Muscle of leg (tissue), 11 donors: ENCODE data around the gene EYS. TPM values are rescaled to one million over a fixed set of nuclear protein-coding genes. Genes with fewer than 3 reads are reported as not detected.
"Not testable (repeated sequence)": the region's sequence is repeated elsewhere in the genome, so short reads cannot be mapped to it uniquely, and the experiment has no call there.

Source experiments
- DNase-seq: peaks from one replicate; pipeline ENCODE4 v3.0.0; 2013
- H3K27ac ChIP-seq: one replicate; pipeline ENCODE4 v1.5.1; 2013; ENCODE audit warnings: mild to moderate bottlenecking, low read length, control low read depth
- H3K27me3 ChIP-seq: one replicate; pipeline ENCODE4 v1.6.1; 2013; ENCODE audit warnings: low read length; ENCODE audit not compliant: control insufficient read depth, insufficient read depth
- H3K36me3 ChIP-seq: one replicate; pipeline ENCODE4 v1.6.1; 2013; ENCODE audit warnings: low read length; ENCODE audit not compliant: control insufficient read depth, insufficient read depth
- H3K4me1 ChIP-seq: one replicate; pipeline ENCODE4 v1.6.1; 2013; ENCODE audit warnings: low read length; ENCODE audit not compliant: control insufficient read depth, insufficient read depth
- H3K4me3 ChIP-seq: one replicate; pipeline ENCODE4 v1.5.1; 2013; ENCODE audit warnings: low read length, control low read depth
- H3K9me3 ChIP-seq: replicated peaks from 2 replicates; pipeline ENCODE4 v1.6.1; 2013; ENCODE audit warnings: low read depth, low read length; ENCODE audit not compliant: control insufficient read depth
- WGBS: methylation state at CpG from one replicate; pipeline ENCODE4 v1.1.5; 2013; ENCODE audit warnings: missing lambda C conversion rate; ENCODE audit not compliant: insufficient coverage; 5-methylcytosine and 5-hydroxymethylcytosine counted together
- polyA plus RNA-seq, 8 donors: library from polyadenylated mRNA; unstranded; fragments of 120-200 nt; gene quantifications; one replicate each; pipeline versions ENCODE4 v1.2.1 to v1.2.3, GENCODE V29; 2013; ENCODE audit warnings: inconsistent platforms in 1 of 8, low replicate concordance in 1 of 8; ENCODE audit not compliant: insufficient read length in 8 of 8, insufficient read depth in 1 of 8
- total RNA-seq: library from RNA; stranded (reverse); fragments of 120-200 nt; gene quantifications from one replicate; pipeline ENCODE4 v1.2.4, GENCODE V29; 2013

EYS gene
- total and polyA plus RNA-seq, 9 donors, result 0.24 to 1.1 (median 0.66) TPM

GRCh38 chr6:65637289-65638046 lies 69.6 kb downstream of the EYS start:
- Histone ChIP-seq H3K9me3 (peaks cover 2% of the 10 kb centered on the region), H3K27ac (no peak overlapping the region), H3K4me1 (no peaks in the 10 kb centered on the region), H3K27me3 (no peaks in the 10 kb centered on the region), H3K4me3 (no peak overlapping the region), H3K36me3 (no peaks in the 10 kb centered on the region)
- DNase-seq, result no peak
- WGBS, result 83% methylated on average over 9 of the region's 12 CpGs

- DNase-seq, result no peak
- Histone ChIP-seq H3K4me1 (no peaks in the 10 kb centered on the region), H3K9me3 (no peaks in the 10 kb centered on the region), H3K4me3 (no peak overlapping the region), H3K27me3 (no peaks in the 10 kb centered on the region), H3K36me3 (no peaks in the 10 kb centered on the region), H3K27ac (no peak overlapping the region)
- no CpG with 5 or more reads among the region's 1 CpG for whole genome bisulfite sequencing
These were observed 73.5 kb downstream of the EYS start for GRCh38 chr6:65633501-65633900.

GRCh38 chr6:65631711-65632110 lies 75.3 kb downstream of the EYS start:
- Histone ChIP-seq H3K4me1 (no peaks in the 10 kb centered on the region), H3K36me3 (no peaks in the 10 kb centered on the region), H3K4me3 (no peak overlapping the region), H3K27me3 (no peaks in the 10 kb centered on the region), H3K9me3 (no peaks in the 10 kb centered on the region), H3K27ac (no peak overlapping the region)
- no CpG with 5 or more reads among the region's 2 CpGs for WGBS
- DNase-seq, result no peak

- not testable (repeated sequence) for DNase-seq, H3K27ac ChIP-seq, H3K27me3 ChIP-seq, H3K4me3 ChIP-seq, H3K36me3 ChIP-seq, H3K9me3 ChIP-seq, H3K4me1 ChIP-seq
- WGBS, result 91% methylated on average over 23 of the region's 35 CpGs
These were observed 79.5 kb downstream of the EYS start for GRCh38 chr6:65627434-65627999.

GRCh38 chr6:65627015-65627414 lies 80.0 kb downstream of the EYS start:
- DNase-seq, result no peak
- H3K9me3 ChIP-seq, result no peaks in the 10 kb centered on the region
- no peaks in the 10 kb centered on the region for H3K27me3 ChIP-seq
- WGBS, result 85% methylated on average over 4 of the region's 5 CpGs
- no peaks in the 10 kb centered on the region for H3K4me1 ChIP-seq
- H3K4me3 ChIP-seq, result no peak overlapping the region
- H3K36me3 ChIP-seq, result no peaks in the 10 kb centered on the region
- H3K27ac ChIP-seq, result no peak overlapping the region

GRCh38 chr6:65623566-65623965 lies 83.5 kb downstream of the EYS start:
- Histone ChIP-seq H3K9me3 (no peaks in the 10 kb centered on the region), H3K27me3 (no peaks in the 10 kb centered on the region), H3K27ac (no peak overlapping the region), H3K36me3 (no peaks in the 10 kb centered on the region), H3K4me1 (no peaks in the 10 kb centered on the region), H3K4me3 (no peak overlapping the region)
- WGBS, result no CpG with 5 or more reads among the region's 2 CpGs
- no peak for DNase-seq

GRCh38 chr6:65610746-65611145 lies 96.3 kb downstream of the EYS start:
- no peaks in the 10 kb centered on the region for H3K4me1 ChIP-seq
- no peaks in the 10 kb centered on the region for H3K9me3 ChIP-seq
- no peaks in the 10 kb centered on the region for H3K27me3 ChIP-seq
- H3K36me3 ChIP-seq, result no peaks in the 10 kb centered on the region
- no peak overlapping the region for H3K4me3 ChIP-seq
- no peak overlapping the region for H3K27ac ChIP-seq
- no peak for DNase-seq
- WGBS, result no CpG with 5 or more reads among the region's 2 CpGs

- WGBS, result no CpG with 5 or more reads among the region's 4 CpGs
These were observed 111.5 kb downstream of the EYS start for GRCh38 chr6:65595540-65595939.

GRCh38 chr6:65570340-65570739 lies 136.7 kb downstream of the EYS start:
- no peak overlapping the region for H3K4me3 ChIP-seq
- peaks cover 9% of the 10 kb centered on the region for H3K9me3 ChIP-seq
- no peak for DNase-seq
- H3K27ac ChIP-seq, result no peak overlapping the region
- no peaks in the 10 kb centered on the region for H3K27me3 ChIP-seq
- no CpG with 5 or more reads among the region's 1 CpG for WGBS
- H3K4me1 ChIP-seq, result no peaks in the 10 kb centered on the region
- no peaks in the 10 kb centered on the region for H3K36me3 ChIP-seq

More at GRCh38 chr6:65595540-65595939, 111.5 kb downstream of the EYS start:
- Histone ChIP-seq H3K27me3 (no peaks in the 10 kb centered on the region), H3K36me3 (no peaks in the 10 kb centered on the region), H3K27ac (no peak overlapping the region), H3K4me3 (no peak overlapping the region), H3K9me3 (peaks cover 3% of the 10 kb centered on the region), H3K4me1 (no peaks in the 10 kb centered on the region)
- DNase-seq, result no peak

- Histone ChIP-seq H3K27ac (no peak overlapping the region), H3K9me3 (peaks cover 9% of the 10 kb centered on the region), H3K4me3 (no peak overlapping the region), H3K36me3 (no peaks in the 10 kb centered on the region), H3K4me1 (no peaks in the 10 kb centered on the region), H3K27me3 (no peaks in the 10 kb centered on the region)
- no peak for DNase-seq
- WGBS, result 93% methylated on average over 1 of the region's 2 CpGs
These were observed 137.5 kb downstream of the EYS start for GRCh38 chr6:65569505-65569904.
